WERI-Rb-1 (cell line): ENCODE measurements around the gene DST.

Experiments
- DNase-seq: peaks from one replicate; pipeline ENCODE4 v3.0.0-alpha.2; 2020
- H3K27ac ChIP-seq: fragments of 250-450 bp; sonication (Bioruptor Pico); 2 replicates; pipeline ENCODE4 v1.5.1; 2020; ENCODE audit warnings: mild to moderate bottlenecking, moderate library complexity
- H3K27me3 ChIP-seq: fragments of 250-450 bp; sonication (Bioruptor Pico); 2 replicates; pipeline ENCODE4 v1.5.1; 2021; ENCODE audit warnings: mild to moderate bottlenecking, low read depth, moderate library complexity; ENCODE audit not compliant: insufficient read depth, severe bottlenecking
- H3K36me3 ChIP-seq: fragments of 250-450 bp; sonication (Bioruptor Pico); 2 replicates; pipeline ENCODE4 v1.5.1; 2020; ENCODE audit warnings: mild to moderate bottlenecking, moderate library complexity
- H3K4me3 ChIP-seq: 2 replicates; pipeline ENCODE4 v1.5.1; 2011; ENCODE audit warnings: low read depth, mild to moderate bottlenecking, control low read depth, low read length
- H3K9me3 ChIP-seq: fragments of 250-450 bp; sonication (Bioruptor Pico); 2 replicates; pipeline ENCODE4 v1.5.1; 2021; ENCODE audit warnings: mild to moderate bottlenecking, moderate library complexity; ENCODE audit not compliant: severe bottlenecking
- CTCF ChIP-seq: IDR thresholded peaks from 2 replicates; pipeline ENCODE4 v1.5.1; 2011; ENCODE audit warnings: low read depth, mild to moderate bottlenecking, control low read depth, inconsistent platforms, low read length

The DST gene

GRCh38 chr6:56637640-56638039, 5.0 kb downstream of the DST start:
- TF ChIP-seq CTCF: peak; percentile 43; the same call in 1 of the 2 replicates
- Histone ChIP-seq H3K27me3 (no peaks in the 10 kb centered on the region), H3K9me3 (no peaks in the 10 kb centered on the region), H3K27ac (no peak overlapping the region), H3K36me3 (peaks cover 55% of the 10 kb centered on the region), H3K4me3 (no peak overlapping the region)
- DNase-seq: no peak

- TF ChIP-seq CTCF: no peak
Observed at GRCh38 chr6:56628105-56628504, 14.6 kb downstream of the DST start.

GRCh38 chr6:56625356-56625755, 17.3 kb downstream of the DST start:
- no peaks in the 10 kb centered on the region for H3K27me3 ChIP-seq
- H3K27ac ChIP-seq: no peak overlapping the region
- no peak for DNase-seq
- H3K9me3 ChIP-seq: no peaks in the 10 kb centered on the region
- no peak for TF ChIP-seq CTCF
- peaks cover 87% of the 10 kb centered on the region for H3K36me3 ChIP-seq
- H3K4me3 ChIP-seq: no peak overlapping the region

More at GRCh38 chr6:56628105-56628504, 14.6 kb downstream of the DST start:
- Histone ChIP-seq H3K4me3 (no peak overlapping the region), H3K9me3 (no peaks in the 10 kb centered on the region), H3K27ac (no peak overlapping the region), H3K27me3 (no peaks in the 10 kb centered on the region), H3K36me3 (peaks cover 89% of the 10 kb centered on the region)
- no peak for DNase-seq

GRCh38 chr6:56624728-56625069, 18.0 kb downstream of the DST start:
- peaks cover 87% of the 10 kb centered on the region for H3K36me3 ChIP-seq
- H3K27me3 ChIP-seq: no peaks in the 10 kb centered on the region
- H3K4me3 ChIP-seq: no peak overlapping the region
- no peak for TF ChIP-seq CTCF
- no peak overlapping the region for H3K27ac ChIP-seq
- DNase-seq: no peak
- no peaks in the 10 kb centered on the region for H3K9me3 ChIP-seq

- no peak for TF ChIP-seq CTCF
- Histone ChIP-seq H3K9me3 (no peaks in the 10 kb centered on the region), H3K36me3 (peaks cover 87% of the 10 kb centered on the region), H3K27me3 (no peaks in the 10 kb centered on the region), H3K27ac (no peak overlapping the region), H3K4me3 (no peak overlapping the region)
- DNase-seq: no peak
Observed at GRCh38 chr6:56624046-56624727, 18.5 kb downstream of the DST start.

GRCh38 chr6:56620229-56620868, 22.3 kb downstream of the DST start:
- H3K27me3 ChIP-seq: no peaks in the 10 kb centered on the region
- no peak for TF ChIP-seq CTCF
- H3K9me3 ChIP-seq: no peaks in the 10 kb centered on the region
- DNase-seq: no peak
- no peak overlapping the region for H3K27ac ChIP-seq
- peaks cover 75% of the 10 kb centered on the region for H3K36me3 ChIP-seq
- no peak overlapping the region for H3K4me3 ChIP-seq
